ENCODE measurements around the gene PRRX2. TPM values are rescaled to one million over a fixed set of nuclear protein-coding genes. Genes with fewer than 3 reads are reported as not detected.

The PRRX2 gene
- total and polyA plus RNA-seq, 9 of the 15 experiments (the other 6 are each of a cell fraction or from before 2014, with no cell fraction given): 0.21 TPM; not detected in 8

DNA sequence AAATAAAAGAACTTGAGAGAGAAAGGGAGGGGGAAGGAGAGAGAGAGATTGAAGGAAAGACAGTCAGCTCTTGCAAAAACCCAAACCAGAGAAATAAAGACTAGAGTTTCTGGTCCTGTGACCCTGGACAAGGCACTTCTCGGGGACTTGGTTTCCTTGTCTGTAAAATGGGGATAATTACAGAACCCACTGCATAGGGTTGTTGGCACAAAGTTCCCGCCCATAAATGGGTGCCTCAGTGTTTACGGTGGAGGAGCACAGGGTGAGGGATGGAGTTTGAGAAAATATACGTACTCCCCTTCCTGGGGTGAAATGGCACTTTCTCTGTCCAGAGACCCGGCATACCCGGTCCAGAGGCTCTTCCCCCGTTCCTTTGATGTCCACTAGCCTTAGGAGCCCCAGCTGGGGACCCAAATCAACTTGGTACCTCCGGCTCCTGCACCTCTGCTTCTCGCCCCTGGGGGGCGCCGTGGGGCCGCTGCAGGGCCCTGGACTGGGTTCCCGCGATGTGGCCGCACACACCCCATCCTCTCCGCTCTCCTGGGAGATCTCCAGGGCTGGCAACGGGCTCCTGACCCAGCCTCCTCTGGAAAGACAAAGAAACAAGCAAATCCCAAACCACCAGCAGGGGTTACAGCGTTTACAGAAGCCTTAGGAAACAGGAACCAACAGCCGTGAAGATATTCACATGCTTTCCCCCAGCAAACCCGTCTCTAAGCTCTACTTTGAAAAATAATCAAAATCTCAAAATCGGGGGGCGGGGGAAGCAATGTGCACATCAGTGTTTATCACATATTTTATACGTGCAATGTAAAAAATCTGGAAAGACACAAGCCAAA is 61.1 kb downstream of the PRRX2 start (continued):
- TF ChIP-seq TBP (optimal IDR thresholded peaks at IDR 0.05; ENCODE audit: low read depth, low read length): no peak
- TF ChIP-seq, protein P1, sequence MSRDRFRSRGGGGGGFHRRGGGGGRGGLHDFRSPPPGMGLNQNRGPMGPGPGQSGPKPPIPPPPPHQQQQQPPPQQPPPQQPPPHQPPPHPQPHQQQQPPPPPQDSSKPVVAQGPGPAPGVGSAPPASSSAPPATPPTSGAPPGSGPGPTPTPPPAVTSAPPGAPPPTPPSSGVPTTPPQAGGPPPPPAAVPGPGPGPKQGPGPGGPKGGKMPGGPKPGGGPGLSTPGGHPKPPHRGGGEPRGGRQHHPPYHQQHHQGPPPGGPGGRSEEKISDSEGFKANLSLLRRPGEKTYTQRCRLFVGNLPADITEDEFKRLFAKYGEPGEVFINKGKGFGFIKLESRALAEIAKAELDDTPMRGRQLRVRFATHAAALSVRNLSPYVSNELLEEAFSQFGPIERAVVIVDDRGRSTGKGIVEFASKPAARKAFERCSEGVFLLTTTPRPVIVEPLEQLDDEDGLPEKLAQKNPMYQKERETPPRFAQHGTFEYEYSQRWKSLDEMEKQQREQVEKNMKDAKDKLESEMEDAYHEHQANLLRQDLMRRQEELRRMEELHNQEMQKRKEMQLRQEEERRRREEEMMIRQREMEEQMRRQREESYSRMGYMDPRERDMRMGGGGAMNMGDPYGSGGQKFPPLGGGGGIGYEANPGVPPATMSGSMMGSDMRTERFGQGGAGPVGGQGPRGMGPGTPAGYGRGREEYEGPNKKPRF (IDR thresholded peaks at IDR 0.05; ENCODE audit: low read depth, low read length): no peak
- TF ChIP-seq, protein P2, sequence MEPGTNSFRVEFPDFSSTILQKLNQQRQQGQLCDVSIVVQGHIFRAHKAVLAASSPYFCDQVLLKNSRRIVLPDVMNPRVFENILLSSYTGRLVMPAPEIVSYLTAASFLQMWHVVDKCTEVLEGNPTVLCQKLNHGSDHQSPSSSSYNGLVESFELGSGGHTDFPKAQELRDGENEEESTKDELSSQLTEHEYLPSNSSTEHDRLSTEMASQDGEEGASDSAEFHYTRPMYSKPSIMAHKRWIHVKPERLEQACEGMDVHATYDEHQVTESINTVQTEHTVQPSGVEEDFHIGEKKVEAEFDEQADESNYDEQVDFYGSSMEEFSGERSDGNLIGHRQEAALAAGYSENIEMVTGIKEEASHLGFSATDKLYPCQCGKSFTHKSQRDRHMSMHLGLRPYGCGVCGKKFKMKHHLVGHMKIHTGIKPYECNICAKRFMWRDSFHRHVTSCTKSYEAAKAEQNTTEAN (CRISPR knock-in tag; IDR thresholded peaks at IDR 0.05): no peak
- TF ChIP-seq ZSCAN32 (CRISPR knock-in tag; IDR thresholded peaks at IDR 0.05): no peak
- no peak for TF ChIP-seq SMARCB1 (IDR thresholded peaks at IDR 0.05; ENCODE audit: insufficient read length, low read depth)
- TF ChIP-seq, protein P3, sequence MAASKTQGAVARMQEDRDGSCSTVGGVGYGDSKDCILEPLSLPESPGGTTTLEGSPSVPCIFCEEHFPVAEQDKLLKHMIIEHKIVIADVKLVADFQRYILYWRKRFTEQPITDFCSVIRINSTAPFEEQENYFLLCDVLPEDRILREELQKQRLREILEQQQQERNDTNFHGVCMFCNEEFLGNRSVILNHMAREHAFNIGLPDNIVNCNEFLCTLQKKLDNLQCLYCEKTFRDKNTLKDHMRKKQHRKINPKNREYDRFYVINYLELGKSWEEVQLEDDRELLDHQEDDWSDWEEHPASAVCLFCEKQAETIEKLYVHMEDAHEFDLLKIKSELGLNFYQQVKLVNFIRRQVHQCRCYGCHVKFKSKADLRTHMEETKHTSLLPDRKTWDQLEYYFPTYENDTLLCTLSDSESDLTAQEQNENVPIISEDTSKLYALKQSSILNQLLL (CRISPR knock-in tag; IDR thresholded peaks at IDR 0.05; ENCODE audit: borderline replicate concordance): no peak
- TF ChIP-seq MYC (IDR thresholded peaks at IDR 0.05; ENCODE audit: low read depth, low read length): 0 out of 2 replicates have a peak, but pooled peaks have one; percentile 47
- 0 out of 2 replicates have a peak, but pooled peaks have one; percentile 21 for TF ChIP-seq MYC (CRISPR knock-in tag; IDR thresholded peaks at IDR 0.05; ENCODE audit: borderline replicate concordance, low read depth)
- TF ChIP-seq ATF7 (IDR thresholded peaks at IDR 0.05): peak; percentile 47; the same call in 1 of the 2 replicates
- TF ChIP-seq ZEB2 (IDR thresholded peaks at IDR 0.05): no peak
- 0 out of 2 replicates have a peak, but pooled peaks have one; percentile 31 for TF ChIP-seq ESRRA (IDR thresholded peaks at IDR 0.05; ENCODE audit: borderline replicate concordance, low read depth)
- TF ChIP-seq CHD2 (IDR thresholded peaks at IDR 0.05; ENCODE audit: low read depth, low read length): 0 out of 2 replicates have a peak, but pooled peaks have one; percentile 34
- TF ChIP-seq ADNP (tag; IDR thresholded peaks at IDR 0.05): no peak
- TF ChIP-seq FIP1L1 (IDR thresholded peaks at IDR 0.05; ENCODE audit: low read depth, low read length, poor library complexity, severe bottlenecking): no peak
- TF ChIP-seq, protein P4, sequence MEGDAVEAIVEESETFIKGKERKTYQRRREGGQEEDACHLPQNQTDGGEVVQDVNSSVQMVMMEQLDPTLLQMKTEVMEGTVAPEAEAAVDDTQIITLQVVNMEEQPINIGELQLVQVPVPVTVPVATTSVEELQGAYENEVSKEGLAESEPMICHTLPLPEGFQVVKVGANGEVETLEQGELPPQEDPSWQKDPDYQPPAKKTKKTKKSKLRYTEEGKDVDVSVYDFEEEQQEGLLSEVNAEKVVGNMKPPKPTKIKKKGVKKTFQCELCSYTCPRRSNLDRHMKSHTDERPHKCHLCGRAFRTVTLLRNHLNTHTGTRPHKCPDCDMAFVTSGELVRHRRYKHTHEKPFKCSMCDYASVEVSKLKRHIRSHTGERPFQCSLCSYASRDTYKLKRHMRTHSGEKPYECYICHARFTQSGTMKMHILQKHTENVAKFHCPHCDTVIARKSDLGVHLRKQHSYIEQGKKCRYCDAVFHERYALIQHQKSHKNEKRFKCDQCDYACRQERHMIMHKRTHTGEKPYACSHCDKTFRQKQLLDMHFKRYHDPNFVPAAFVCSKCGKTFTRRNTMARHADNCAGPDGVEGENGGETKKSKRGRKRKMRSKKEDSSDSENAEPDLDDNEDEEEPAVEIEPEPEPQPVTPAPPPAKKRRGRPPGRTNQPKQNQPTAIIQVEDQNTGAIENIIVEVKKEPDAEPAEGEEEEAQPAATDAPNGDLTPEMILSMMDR (IDR thresholded peaks at IDR 0.05 in 2 of 3, conservative IDR thresholded peaks at IDR 0.05 in 1 of 3; ENCODE audit: insufficient read depth in 2 of 3, low read depth in 1 of 3, low read length in 3 of 3): peak; percentile 97 to 100 (median 98)
- TF ChIP-seq, protein P5, sequence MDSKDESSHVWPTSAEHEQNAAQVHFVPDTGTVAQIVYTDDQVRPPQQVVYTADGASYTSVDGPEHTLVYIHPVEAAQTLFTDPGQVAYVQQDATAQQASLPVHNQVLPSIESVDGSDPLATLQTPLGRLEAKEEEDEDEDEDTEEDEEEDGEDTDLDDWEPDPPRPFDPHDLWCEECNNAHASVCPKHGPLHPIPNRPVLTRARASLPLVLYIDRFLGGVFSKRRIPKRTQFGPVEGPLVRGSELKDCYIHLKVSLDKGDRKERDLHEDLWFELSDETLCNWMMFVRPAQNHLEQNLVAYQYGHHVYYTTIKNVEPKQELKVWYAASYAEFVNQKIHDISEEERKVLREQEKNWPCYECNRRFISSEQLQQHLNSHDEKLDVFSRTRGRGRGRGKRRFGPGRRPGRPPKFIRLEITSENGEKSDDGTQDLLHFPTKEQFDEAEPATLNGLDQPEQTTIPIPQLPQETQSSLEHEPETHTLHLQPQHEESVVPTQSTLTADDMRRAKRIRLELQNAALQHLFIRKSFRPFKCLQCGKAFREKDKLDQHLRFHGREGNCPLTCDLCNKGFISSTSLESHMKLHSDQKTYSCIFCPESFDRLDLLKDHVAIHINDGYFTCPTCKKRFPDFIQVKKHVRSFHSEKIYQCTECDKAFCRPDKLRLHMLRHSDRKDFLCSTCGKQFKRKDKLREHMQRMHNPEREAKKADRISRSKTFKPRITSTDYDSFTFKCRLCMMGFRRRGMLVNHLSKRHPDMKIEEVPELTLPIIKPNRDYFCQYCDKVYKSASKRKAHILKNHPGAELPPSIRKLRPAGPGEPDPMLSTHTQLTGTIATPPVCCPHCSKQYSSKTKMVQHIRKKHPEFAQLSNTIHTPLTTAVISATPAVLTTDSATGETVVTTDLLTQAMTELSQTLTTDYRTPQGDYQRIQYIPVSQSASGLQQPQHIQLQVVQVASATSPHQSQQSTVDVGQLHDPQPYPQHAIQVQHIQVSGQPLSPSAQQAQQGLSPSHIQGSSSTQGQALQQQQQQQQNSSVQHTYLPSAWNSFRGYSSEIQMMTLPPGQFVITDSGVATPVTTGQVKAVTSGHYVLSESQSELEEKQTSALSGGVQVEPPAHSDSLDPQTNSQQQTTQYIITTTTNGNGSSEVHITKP (IDR thresholded peaks at IDR 0.05; ENCODE audit: partially characterized antibody): peak; percentile 31

Data from K562 (cell line).